ENCODE results near the gene NEU2. TPM values are rescaled to one million over a fixed set of nuclear protein-coding genes. Genes with fewer than 3 reads are reported as not detected.

The NEU2 gene
- total RNA-seq, 6 donors from 2014 or later = not detected

GRCh38 chr2:233072838-233073237 is 40.4 kb downstream of the NEU2 start:
- 82 to 95% methylated on average over 4 of the region's 4 CpGs for WGBS, 2 donors
- Histone ChIP-seq H3K4me3 (no peak overlapping the region), H3K4me1 (peaks cover 27 to 37% (median 30%) of the 10 kb centered on the region in 4 donors), H3K27ac (peak overlapping the region in 2 of 4 donors; percentile 1 to 39), H3K27me3 (no peaks in the 10 kb centered on the region), H3K36me3 (no peaks in the 10 kb centered on the region), H3K9me3 (peaks cover 0 to 6% (median 0%) of the 10 kb centered on the region in 4 donors)
- DNase-seq (no peak), ATAC-seq (ENCODE audit: low FRiP score in 2 of 2) (no peak)
- TF ChIP-seq POLR2AphosphoS5 (IDR thresholded peaks at IDR 0.05) = no peak
- TF ChIP-seq CTCF (IDR thresholded peaks at IDR 0.05) = no peak
- no peak for TF ChIP-seq POLR2A (IDR thresholded peaks at IDR 0.05)
- TF ChIP-seq EP300 (IDR thresholded peaks at IDR 0.05) = no peak

- Histone ChIP-seq H3K27ac (peak overlapping the region in 2 of 4 donors; percentile 79 to 82), H3K36me3 (no peaks in the 10 kb centered on the region), H3K27me3 (no peaks in the 10 kb centered on the region), H3K9me3 (peaks cover 0 to 6% (median 0%) of the 10 kb centered on the region in 4 donors), H3K4me1 (peaks cover 31 to 35% (median 31%) of the 10 kb centered on the region in 4 donors), H3K4me3 (no peak overlapping the region)
- no peak for ATAC-seq (ENCODE audit: low FRiP score in 2 of 2)
- DNase-seq = no peak
- TF ChIP-seq CTCF (IDR thresholded peaks at IDR 0.05) (no peak), POLR2AphosphoS5 (IDR thresholded peaks at IDR 0.05) (no peak), EP300 (IDR thresholded peaks at IDR 0.05) (no peak), POLR2A (IDR thresholded peaks at IDR 0.05) (no peak)
- WGBS, 2 donors = 75 to 79% methylated on average over 7 of the region's 7 CpGs
Observed at GRCh38 chr2:233074106-233074505, 41.6 kb downstream of the NEU2 start.

GRCh38 chr2:233075141-233075965 is 42.9 kb downstream of the NEU2 start:
- ATAC-seq (ENCODE audit: low FRiP score in 2 of 2) = peak; percentile 56 to 71
- H3K36me3 ChIP-seq = no peaks in the 10 kb centered on the region
- H3K9me3 ChIP-seq = peaks cover 0 to 6% (median 0%) of the 10 kb centered on the region in 4 donors
- H3K4me1 ChIP-seq = peaks cover 32 to 47% (median 40%) of the 10 kb centered on the region in 4 donors
- no peak for TF ChIP-seq POLR2A (IDR thresholded peaks at IDR 0.05)
- TF ChIP-seq CTCF (IDR thresholded peaks at IDR 0.05) = no peak
- no peak for TF ChIP-seq POLR2AphosphoS5 (IDR thresholded peaks at IDR 0.05)
- no peak for TF ChIP-seq EP300 (IDR thresholded peaks at IDR 0.05)
- no peak overlapping the region for H3K4me3 ChIP-seq
- DNase-seq = no peak
- H3K27me3 ChIP-seq = no peaks in the 10 kb centered on the region
- WGBS, 2 donors = 46 to 63% methylated on average over 6 of the region's 6 CpGs
- H3K27ac ChIP-seq = peak overlapping the region; percentile 49 to 82 (median 78)

GRCh38 chr2:233075966-233076339 is 43.5 kb downstream of the NEU2 start:
- peak overlapping the region; percentile 49 to 82 (median 78) for H3K27ac ChIP-seq

More at GRCh38 chr2:233075966-233076339, 43.5 kb downstream of the NEU2 start:
- TF ChIP-seq POLR2A (IDR thresholded peaks at IDR 0.05) (peak in 1 of 4 donors; percentile 26), POLR2AphosphoS5 (IDR thresholded peaks at IDR 0.05) (no peak), EP300 (IDR thresholded peaks at IDR 0.05) (no peak), CTCF (IDR thresholded peaks at IDR 0.05) (no peak)
- Histone ChIP-seq H3K27me3 (no peaks in the 10 kb centered on the region), H3K4me1 (peaks cover 38 to 49% (median 43%) of the 10 kb centered on the region in 4 donors), H3K36me3 (no peaks in the 10 kb centered on the region), H3K9me3 (peaks cover 0 to 6% (median 0%) of the 10 kb centered on the region in 4 donors), H3K4me3 (no peak overlapping the region)
- DNase-seq = no peak
- ATAC-seq (ENCODE audit: low FRiP score in 2 of 2) = peak; percentile 67 to 79
- WGBS, 2 donors = 27 to 38% methylated on average over 2 of the region's 2 CpGs

Data from upper lobe of left lung (tissue), 6 donors.